Lower leg skin (tissue), 3 donors: Measurements from ENCODE around the gene MAMSTR.

Experiments
- POLR2A ChIP-seq, 2 donors: fragments of 450-650 bp; IDR thresholded peaks; one replicate each; pipeline ENCODE4 v1.6.1; 2016 to 2017; ENCODE audit warnings: antibody characterized with exemption in 2 of 2, mild to moderate bottlenecking in 1 of 2, moderate library complexity in 1 of 2
- TF ChIP-seq, protein P1 (sequence below), 3 donors: fragments of 450-650 bp; IDR thresholded peaks; one replicate each; pipeline ENCODE4 v1.5.1; 2016; ENCODE audit warnings: antibody characterized with exemption in 3 of 3, mild to moderate bottlenecking in 3 of 3, moderate library complexity in 2 of 3

DNA sequence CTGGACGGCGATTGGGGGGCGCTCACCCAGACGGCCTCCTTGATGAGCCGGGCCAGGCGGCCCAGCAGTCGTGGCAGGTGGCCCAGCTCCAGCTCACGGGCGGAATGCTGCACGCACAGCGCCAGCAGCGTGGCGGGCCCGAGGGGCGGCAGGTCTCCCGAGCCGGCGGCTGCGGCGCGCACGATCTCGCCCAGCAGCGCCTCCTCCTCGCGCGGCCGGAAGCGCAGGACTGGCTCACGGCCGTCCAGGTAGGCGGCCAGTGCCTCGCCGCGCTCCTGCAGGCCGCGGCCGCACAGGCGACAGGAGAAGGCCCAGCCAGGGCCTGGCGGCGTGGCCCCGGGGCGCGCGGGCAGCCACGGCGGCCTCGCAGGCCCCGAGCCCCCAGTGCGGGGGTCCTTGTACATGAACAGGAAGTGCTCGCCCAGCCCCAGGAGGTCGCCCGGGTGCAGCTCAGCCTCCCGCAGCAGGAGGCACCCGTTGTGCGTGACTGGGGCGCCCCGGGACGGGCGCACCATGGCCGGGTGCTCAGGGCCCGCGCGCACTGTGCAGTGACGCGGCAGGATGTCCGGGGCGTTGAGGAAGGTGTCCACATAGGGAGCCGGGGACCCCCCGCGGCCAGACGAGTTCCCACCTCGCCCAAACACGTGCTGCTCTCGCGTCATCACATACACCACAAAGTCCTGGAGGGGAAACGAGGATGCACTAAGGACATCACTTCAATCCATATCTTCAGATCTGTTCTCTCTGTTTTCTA is 9.6 kb upstream of the MAMSTR start:
- TF ChIP-seq POLR2A (IDR thresholded peaks at IDR 0.05) = no peak
- TF ChIP-seq, protein P1, sequence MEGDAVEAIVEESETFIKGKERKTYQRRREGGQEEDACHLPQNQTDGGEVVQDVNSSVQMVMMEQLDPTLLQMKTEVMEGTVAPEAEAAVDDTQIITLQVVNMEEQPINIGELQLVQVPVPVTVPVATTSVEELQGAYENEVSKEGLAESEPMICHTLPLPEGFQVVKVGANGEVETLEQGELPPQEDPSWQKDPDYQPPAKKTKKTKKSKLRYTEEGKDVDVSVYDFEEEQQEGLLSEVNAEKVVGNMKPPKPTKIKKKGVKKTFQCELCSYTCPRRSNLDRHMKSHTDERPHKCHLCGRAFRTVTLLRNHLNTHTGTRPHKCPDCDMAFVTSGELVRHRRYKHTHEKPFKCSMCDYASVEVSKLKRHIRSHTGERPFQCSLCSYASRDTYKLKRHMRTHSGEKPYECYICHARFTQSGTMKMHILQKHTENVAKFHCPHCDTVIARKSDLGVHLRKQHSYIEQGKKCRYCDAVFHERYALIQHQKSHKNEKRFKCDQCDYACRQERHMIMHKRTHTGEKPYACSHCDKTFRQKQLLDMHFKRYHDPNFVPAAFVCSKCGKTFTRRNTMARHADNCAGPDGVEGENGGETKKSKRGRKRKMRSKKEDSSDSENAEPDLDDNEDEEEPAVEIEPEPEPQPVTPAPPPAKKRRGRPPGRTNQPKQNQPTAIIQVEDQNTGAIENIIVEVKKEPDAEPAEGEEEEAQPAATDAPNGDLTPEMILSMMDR (IDR thresholded peaks at IDR 0.05) = no peak
